H9 (cell line): ENCODE results near the gene DGKD. TPM values are rescaled to one million over a fixed set of nuclear protein-coding genes. Genes with fewer than 3 reads are reported as not detected.

Experiments used
- DNase-seq: peaks from one replicate; pipeline ENCODE4 v3.0.0-alpha.2; 2017
- H2AFZ ChIP-seq: one replicate; pipeline ENCODE4 v1.6.1; 2013; ENCODE audit warnings: mild to moderate bottlenecking, low read length, control low read depth, moderate library complexity
- H2AK5ac ChIP-seq: 2 replicates; pipeline ENCODE4 v1.6.1; 2013; ENCODE audit warnings: low read length, control low read depth, mixed read lengths; ENCODE audit not compliant: insufficient read length
- H2BK120ac ChIP-seq: one replicate; pipeline ENCODE4 v1.6.1; 2013; ENCODE audit warnings: low read depth, mild to moderate bottlenecking, low read length, control low read depth, inconsistent platforms; ENCODE audit not compliant: poor library complexity, severe bottlenecking
- H2BK12ac ChIP-seq: 2 replicates; pipeline ENCODE4 v1.6.1; 2013; ENCODE audit warnings: low read length, control low read depth, mixed read lengths, low read depth; ENCODE audit not compliant: insufficient read length
- H2BK15ac ChIP-seq: 2 replicates; pipeline ENCODE4 v1.6.1; 2013; ENCODE audit warnings: low read depth, low read length, control low read depth
- H2BK20ac ChIP-seq: one replicate; pipeline ENCODE4 v1.6.1; 2013; ENCODE audit warnings: low read depth, mild to moderate bottlenecking, low read length, control low read depth, inconsistent platforms; ENCODE audit not compliant: poor library complexity, severe bottlenecking
- H2BK5ac ChIP-seq: 2 replicates; pipeline ENCODE4 v1.6.1; 2013; ENCODE audit warnings: low read length, control low read depth, mixed read lengths; ENCODE audit not compliant: insufficient read length
- H3K14ac ChIP-seq: 2 replicates; pipeline ENCODE4 v1.6.1; 2013; ENCODE audit warnings: low read length, control low read depth; ENCODE audit not compliant: insufficient read depth
- H3K18ac ChIP-seq: 2 replicates; pipeline ENCODE4 v1.6.1; 2013; ENCODE audit warnings: low read depth, mild to moderate bottlenecking, mixed read lengths, low read length, control low read depth; ENCODE audit not compliant: insufficient read length
- H3K23ac ChIP-seq: 2 replicates; pipeline ENCODE4 v1.6.1; 2013; ENCODE audit warnings: low read length, control low read depth, mixed read lengths, low read depth; ENCODE audit not compliant: insufficient read length
- H3K23me2 ChIP-seq: 2 replicates; pipeline ENCODE4 v1.6.1; 2013; ENCODE audit warnings: low read depth, mild to moderate bottlenecking, mixed read lengths, low read length, control low read depth; ENCODE audit not compliant: insufficient read length, poor library complexity, severe bottlenecking
- H3K27ac ChIP-seq: 2 replicates; pipeline ENCODE4 v1.5.1; 2013; ENCODE audit warnings: low read length, control low read depth, mixed read lengths, low read depth; ENCODE audit not compliant: insufficient read length
- H3K27me3 ChIP-seq: 2 replicates; pipeline ENCODE4 v1.6.1; 2013; ENCODE audit warnings: low read length, control low read depth, inconsistent platforms; ENCODE audit not compliant: insufficient read depth
- H3K4ac ChIP-seq: 2 replicates; pipeline ENCODE4 v1.6.1; 2013; ENCODE audit warnings: low read depth, mild to moderate bottlenecking, control low read depth, inconsistent platforms, low read length, moderate library complexity
- H3K4me1 ChIP-seq: 2 replicates; pipeline ENCODE4 v1.6.1; 2013; ENCODE audit warnings: low read length, control low read depth, inconsistent platforms; ENCODE audit not compliant: insufficient read depth
- H3K4me2 ChIP-seq: 2 replicates; pipeline ENCODE4 v1.6.1; 2013; ENCODE audit warnings: low read length, control low read depth, mixed read lengths; ENCODE audit not compliant: insufficient read length, insufficient read depth
- H3K56ac ChIP-seq: 2 replicates; pipeline ENCODE4 v1.6.1; 2013; ENCODE audit warnings: low read depth, mild to moderate bottlenecking, mixed read lengths, low read length, control low read depth; ENCODE audit not compliant: insufficient read length
- H3K79me1 ChIP-seq: 2 replicates; pipeline ENCODE4 v1.6.1; 2013; ENCODE audit warnings: low read depth, mild to moderate bottlenecking, moderate library complexity, low read length, control low read depth, inconsistent platforms; ENCODE audit not compliant: insufficient read depth, poor library complexity, severe bottlenecking
- H3K79me2 ChIP-seq: 2 replicates; pipeline ENCODE4 v1.6.1; 2013; ENCODE audit warnings: low read length, control low read depth, inconsistent platforms; ENCODE audit not compliant: insufficient read depth
- H3K9ac ChIP-seq: 2 replicates; pipeline ENCODE4 v1.6.1; 2013; ENCODE audit warnings: low read length, control low read depth, mixed read lengths; ENCODE audit not compliant: insufficient read length; ENCODE audit errors: extremely low read depth
- H3K9me3 ChIP-seq: one replicate; pipeline ENCODE4 v1.6.1; 2013; ENCODE audit warnings: low read depth, low read length, inconsistent platforms; ENCODE audit not compliant: control insufficient read depth
- H3T11ph ChIP-seq: one replicate; pipeline ENCODE4 v1.6.1; 2013; ENCODE audit warnings: mild to moderate bottlenecking, low read length, control low read depth, inconsistent platforms
- H4K20me1 ChIP-seq: one replicate; pipeline ENCODE4 v1.6.1; 2013; ENCODE audit not compliant: control insufficient read depth, insufficient read length, insufficient read depth
- H4K5ac ChIP-seq: 2 replicates; pipeline ENCODE4 v1.6.1; 2013; ENCODE audit warnings: low read depth, mild to moderate bottlenecking, mixed read lengths, low read length, control low read depth; ENCODE audit not compliant: insufficient read length
- H4K8ac ChIP-seq: replicated peaks from 2 replicates; pipeline ENCODE4 v1.6.1; 2013; ENCODE audit warnings: low read length, control low read depth, mixed read lengths, low read depth; ENCODE audit not compliant: insufficient read length
- H4K91ac ChIP-seq: 2 replicates; pipeline ENCODE4 v1.6.1; 2013; ENCODE audit warnings: low read depth, mild to moderate bottlenecking, moderate library complexity, mixed read lengths, low read length, control low read depth; ENCODE audit not compliant: insufficient read length
- H3K27ac Mint-ChIP-seq, 3 experiments: 2 replicates in 2 of 3; 3 replicates in 1 of 3; pipeline ENCODE4 v1.8.0; 2020 to 2021; ENCODE audit warnings: mixed read lengths in 3 of 3, mild to moderate bottlenecking in 1 of 3, moderate library complexity in 1 of 3
- H3K27me3 Mint-ChIP-seq: 2 replicates; pipeline ENCODE4 v1.8.0; 2021; ENCODE audit warnings: low read depth, mild to moderate bottlenecking, moderate library complexity, mixed read lengths
- H3K36me3 Mint-ChIP-seq, 3 experiments: 2 replicates in 2 of 3; 3 replicates in 1 of 3; pipeline ENCODE4 v1.8.0; 2020 to 2021; ENCODE audit warnings: low read depth in 3 of 3, mixed read lengths in 3 of 3; ENCODE audit not compliant: insufficient read depth in 1 of 3
- H3K4me1 Mint-ChIP-seq, 2 experiments: 2 replicates each; pipeline ENCODE4 v1.8.0; 2020; ENCODE audit warnings: mixed read lengths in 2 of 2
- H3K4me3 Mint-ChIP-seq, 2 experiments: 2 replicates in 1 of 2; 3 replicates in 1 of 2; pipeline ENCODE4 v1.8.0; 2020 to 2021; ENCODE audit warnings: mild to moderate bottlenecking in 2 of 2, mixed read lengths in 2 of 2, moderate library complexity in 1 of 2
- H3K9me3 Mint-ChIP-seq, 2 experiments: 2 replicates in 1 of 2; 3 replicates in 1 of 2; pipeline ENCODE4 v1.8.0; 2020; ENCODE audit warnings: mild to moderate bottlenecking in 2 of 2, mixed read lengths in 2 of 2, moderate library complexity in 1 of 2
- CTCF ChIP-seq: fragments of 200-600 bp; sonication (generic); conservative IDR thresholded peaks from 3 replicates; pipeline ENCODE4 v1.8.0; 2021; ENCODE audit warnings: antibody characterized with exemption, mild to moderate bottlenecking
- WGBS: extraction: QIAGEN DNeasy Blood & Tissue Kit; methylation state at CpG from one replicate; pipeline ENCODE4 v1.1.7; 2013; ENCODE audit warnings: missing lambda C conversion rate, low lambda C conversion rate, mixed read lengths; ENCODE audit not compliant: insufficient read length; ENCODE audit errors: extremely low coverage; 5-methylcytosine and 5-hydroxymethylcytosine counted together
- total RNA-seq: library from RNA; stranded (reverse); gene quantifications from 2 replicates; pipeline ENCODE4 v1.2.1, GENCODE V29; 2021

Gene DGKD
- total RNA-seq, 1 experiment from 2014 or later, result 20.7 TPM

- peaks cover 8% of the 10 kb centered on the region; the same call in 1 of the 2 replicates for H3K4me1 ChIP-seq
- Mint-ChIP-seq H3K4me1 (peaks cover 33 to 34% of the 10 kb centered on the region in 2 experiments), H3K36me3 (peaks cover 0 to 5% (median 2%) of the 10 kb centered on the region in 3 experiments; a peak in 2 of 7 replicates), H3K27ac (no peak overlapping the region), H3K27me3 (no peaks in the 10 kb centered on the region), H3K9me3 (no peaks in the 10 kb centered on the region), H3K4me3 (no peak overlapping the region)
- no peaks in the 10 kb centered on the region for H3K79me2 ChIP-seq
- no peak overlapping the region for H4K8ac ChIP-seq
- TF ChIP-seq CTCF, result no peak
- no peak overlapping the region for H3K4ac ChIP-seq
- no peak overlapping the region for H3K27ac ChIP-seq
- no peak overlapping the region for H2BK120ac ChIP-seq
- H4K91ac ChIP-seq, result no peak overlapping the region
- H2AK5ac ChIP-seq, result no peak overlapping the region
- no peaks in the 10 kb centered on the region for H3K23me2 ChIP-seq
- H3K56ac ChIP-seq, result no peak overlapping the region
- H2BK5ac ChIP-seq, result no peak overlapping the region
- H2BK12ac ChIP-seq, result no peak overlapping the region
- H3K14ac ChIP-seq, result no peak overlapping the region
- no peak overlapping the region for H2AFZ ChIP-seq
- H2BK20ac ChIP-seq, result no peak overlapping the region
- no CpG with 5 or more reads among the region's 16 CpGs for WGBS
- H3K79me1 ChIP-seq, result no peaks in the 10 kb centered on the region
- H3K9ac ChIP-seq, result no peak overlapping the region
- no peak overlapping the region for H3T11ph ChIP-seq
- no peaks in the 10 kb centered on the region for H3K9me3 ChIP-seq
- H4K20me1 ChIP-seq, result peaks cover 2% of the 10 kb centered on the region
- no peaks in the 10 kb centered on the region for H3K27me3 ChIP-seq
- no peak overlapping the region for H2BK15ac ChIP-seq
- no peak overlapping the region for H3K4me2 ChIP-seq
- no peak overlapping the region for H3K23ac ChIP-seq
- no peak overlapping the region for H4K5ac ChIP-seq
- no peak for DNase-seq
- H3K18ac ChIP-seq, result no peak overlapping the region
These were observed 70.1 kb downstream of the DGKD start for GRCh38 chr2:233424154-233424951.
